Medulla oblongata (tissue), 1 donor: ENCODE data around the gene ITK.

Experiments used
- DNase-seq: peaks from one replicate; pipeline ENCODE4 v3.0.0-alpha.2; 2015; ENCODE audit errors: extremely low spot score

ITK gene

DNA sequence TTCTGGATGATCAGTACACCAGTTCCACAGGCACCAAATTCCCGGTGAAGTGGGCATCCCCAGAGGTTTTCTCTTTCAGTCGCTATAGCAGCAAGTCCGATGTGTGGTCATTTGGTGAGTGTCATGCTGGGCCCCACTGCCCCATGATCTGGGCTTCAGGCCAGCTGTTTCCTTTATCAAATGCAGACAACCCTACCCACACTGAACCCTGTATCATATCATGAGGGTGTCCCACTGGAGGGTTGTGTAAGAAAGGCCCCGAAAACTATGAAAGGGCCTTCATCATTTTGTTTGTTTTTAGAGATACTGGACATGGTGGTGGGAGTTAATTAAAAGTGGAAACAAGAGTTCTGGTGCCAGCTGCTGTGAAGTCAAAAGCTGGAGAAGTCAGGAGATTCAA lies 65.2 kb downstream of the ITK start:
- no peak for DNase-seq

DNA sequence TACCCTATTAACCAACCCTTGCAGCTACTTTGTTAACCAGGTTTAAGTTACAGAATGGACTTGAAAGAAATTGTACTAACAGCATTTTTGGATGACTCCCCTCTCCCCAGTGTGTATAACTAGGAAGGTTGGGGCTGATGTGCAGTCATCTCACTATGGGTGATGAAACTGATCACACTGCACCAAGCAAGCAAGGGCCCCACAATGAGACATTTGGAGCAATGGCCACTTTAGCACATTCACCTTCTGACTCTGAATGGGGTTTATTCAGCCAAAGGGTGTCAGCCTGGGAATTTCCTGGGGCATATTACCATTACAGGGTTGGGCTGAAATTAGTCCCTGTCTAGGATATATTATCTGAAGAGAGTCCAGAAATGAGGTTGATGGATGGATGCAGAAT lies 66.6 kb downstream of the ITK start:
- DNase-seq, result no peak

DNA sequence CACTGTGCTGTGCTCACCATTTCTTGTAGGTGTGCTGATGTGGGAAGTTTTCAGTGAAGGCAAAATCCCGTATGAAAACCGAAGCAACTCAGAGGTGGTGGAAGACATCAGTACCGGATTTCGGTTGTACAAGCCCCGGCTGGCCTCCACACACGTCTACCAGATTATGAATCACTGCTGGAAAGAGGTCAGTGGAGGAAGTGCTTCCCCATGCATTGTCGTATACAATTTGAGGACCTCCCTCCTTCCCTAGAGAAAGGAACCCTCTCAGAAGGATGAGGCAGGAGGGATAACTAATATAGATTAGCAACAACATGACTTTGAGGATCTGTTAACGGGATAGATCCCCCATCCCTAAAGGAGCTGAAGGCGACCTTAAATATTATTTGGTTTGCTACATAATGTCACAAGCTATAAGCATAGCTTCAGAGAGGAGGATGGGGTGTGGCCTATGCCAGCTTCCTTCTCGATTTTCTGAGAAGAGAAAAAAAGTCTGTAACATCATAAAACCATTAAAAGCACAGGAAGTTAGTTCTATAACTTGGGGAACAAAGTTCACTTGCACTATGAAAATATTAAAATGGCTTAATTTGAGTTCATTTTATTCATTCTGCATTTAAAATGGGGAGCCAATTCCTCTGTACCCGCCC lies 68.3 kb downstream of the ITK start:
- DNase-seq, result no peak

DNA sequence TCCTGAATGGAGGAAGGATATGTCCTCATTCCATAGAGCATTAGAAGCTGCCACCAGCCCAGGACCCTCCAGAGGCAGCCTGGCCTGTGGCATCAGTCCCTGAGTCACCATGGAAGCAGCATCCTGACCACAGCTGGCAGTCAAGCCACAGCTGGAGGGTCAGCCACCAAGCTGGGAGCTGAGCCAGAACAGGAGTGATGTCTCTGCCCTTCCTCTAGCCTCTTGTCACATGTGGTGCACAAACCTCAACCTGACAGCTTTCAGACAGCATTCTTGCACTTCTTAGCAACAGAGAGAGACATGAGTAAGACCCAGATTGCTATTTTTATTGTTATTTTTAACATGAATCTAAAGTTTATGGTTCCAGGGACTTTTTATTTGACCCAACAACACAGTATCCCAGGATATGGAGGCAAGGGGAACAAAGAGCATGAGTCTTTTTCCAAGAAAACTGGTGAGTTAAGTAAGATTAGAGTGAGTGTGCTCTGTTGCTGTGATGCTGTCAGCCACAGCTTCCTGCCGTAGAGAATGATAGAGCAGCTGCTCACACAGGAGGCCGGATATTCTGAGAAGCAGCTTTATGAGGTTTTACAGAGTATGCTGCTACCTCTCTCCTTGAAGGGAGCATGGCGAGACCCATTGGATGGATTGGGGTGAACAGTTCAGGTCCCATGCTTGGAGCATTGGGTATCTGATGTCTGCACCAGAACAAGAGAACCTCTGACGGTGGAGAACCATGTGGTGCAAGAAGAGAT lies 72.2 kb downstream of the ITK start:
- no peak for DNase-seq

DNA sequence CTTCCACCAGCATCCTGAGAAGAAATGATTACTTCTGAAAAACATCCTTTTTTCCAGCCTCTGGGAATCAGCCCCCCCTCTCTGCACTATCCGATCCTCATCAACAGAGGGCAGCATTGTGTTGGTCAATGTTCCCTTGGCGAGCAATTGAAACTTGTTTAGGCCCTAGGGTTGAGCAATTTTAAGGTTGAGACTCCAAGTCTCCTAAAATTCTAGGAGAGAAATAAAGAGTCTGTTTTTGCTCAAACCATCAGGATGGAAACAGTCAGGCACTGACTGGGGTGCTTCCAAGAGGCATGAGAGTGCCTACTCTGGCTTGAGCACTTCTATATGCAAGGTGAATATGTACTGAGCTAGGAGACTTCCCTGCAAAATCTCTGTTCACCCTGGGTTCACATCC lies 72.9 kb downstream of the ITK start:
- peak; percentile 79 for DNase-seq

DNA sequence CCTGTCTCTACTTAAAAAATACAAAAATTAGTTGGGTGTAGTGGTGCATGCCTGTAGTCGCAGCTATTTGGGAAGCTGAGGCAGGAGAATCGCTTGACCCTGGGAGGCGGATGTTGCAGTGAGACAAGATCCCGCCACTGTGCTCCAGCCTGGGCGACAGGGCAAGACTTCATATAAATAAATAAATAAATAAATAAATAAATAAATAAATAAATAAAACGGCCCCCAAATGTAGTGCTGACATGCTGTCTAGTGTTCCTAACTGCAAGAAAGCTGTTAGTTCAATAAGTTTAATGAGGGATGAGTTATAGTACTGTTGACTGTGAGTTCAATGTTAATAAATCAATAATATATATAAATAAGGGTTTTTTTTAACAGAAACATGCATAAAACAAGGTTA lies 77.8 kb downstream of the ITK start:
- no peak for DNase-seq

DNA sequence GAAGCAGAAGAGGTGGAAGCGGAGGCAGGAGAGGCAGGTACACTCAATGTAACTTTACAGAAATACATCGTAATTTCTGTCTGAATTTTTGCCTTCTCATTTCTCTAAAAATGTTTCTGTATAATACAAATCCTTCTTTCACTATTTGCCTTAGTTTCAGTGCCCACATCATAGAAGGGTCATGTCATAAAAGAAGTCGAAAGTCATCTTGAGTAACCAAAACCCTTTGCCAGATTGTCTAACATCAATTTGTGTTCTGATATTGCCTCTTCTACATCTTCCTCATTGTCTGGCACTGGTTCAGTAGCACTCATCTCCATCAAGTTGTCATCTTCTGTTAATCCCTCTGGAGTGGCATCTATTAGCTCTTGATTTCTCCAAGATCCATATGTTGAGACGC lies 79.1 kb downstream of the ITK start:
- DNase-seq, result no peak

DNA sequence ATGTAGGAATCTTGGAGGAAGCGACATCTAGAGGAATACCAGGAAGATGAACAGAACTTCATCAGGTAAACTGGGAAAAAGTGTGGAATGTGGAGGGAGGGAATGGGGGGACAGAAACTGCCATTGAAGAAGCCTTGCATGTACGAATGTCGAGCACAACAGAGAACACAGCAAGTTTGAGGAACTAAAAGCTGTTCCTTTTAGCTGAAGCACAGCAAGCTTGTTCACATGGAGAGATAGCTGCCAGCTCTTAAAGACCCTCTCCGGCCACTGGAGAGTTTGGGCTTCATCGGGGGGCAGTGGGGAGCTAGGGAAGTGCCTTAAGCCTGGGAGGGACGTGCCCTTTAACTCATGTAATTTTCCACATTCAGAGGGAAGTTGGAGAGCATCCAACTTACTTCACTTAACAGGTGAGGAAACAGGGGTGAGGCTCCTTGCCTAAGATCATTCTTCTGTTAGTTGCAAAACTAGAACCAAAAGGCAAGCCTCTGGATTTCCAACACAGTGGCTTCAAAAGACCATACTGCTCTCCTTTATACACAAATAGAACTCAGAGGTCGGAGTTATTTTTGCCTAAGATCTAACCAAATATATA lies 83.0 kb downstream of the ITK start:
- no peak for DNase-seq

DNA sequence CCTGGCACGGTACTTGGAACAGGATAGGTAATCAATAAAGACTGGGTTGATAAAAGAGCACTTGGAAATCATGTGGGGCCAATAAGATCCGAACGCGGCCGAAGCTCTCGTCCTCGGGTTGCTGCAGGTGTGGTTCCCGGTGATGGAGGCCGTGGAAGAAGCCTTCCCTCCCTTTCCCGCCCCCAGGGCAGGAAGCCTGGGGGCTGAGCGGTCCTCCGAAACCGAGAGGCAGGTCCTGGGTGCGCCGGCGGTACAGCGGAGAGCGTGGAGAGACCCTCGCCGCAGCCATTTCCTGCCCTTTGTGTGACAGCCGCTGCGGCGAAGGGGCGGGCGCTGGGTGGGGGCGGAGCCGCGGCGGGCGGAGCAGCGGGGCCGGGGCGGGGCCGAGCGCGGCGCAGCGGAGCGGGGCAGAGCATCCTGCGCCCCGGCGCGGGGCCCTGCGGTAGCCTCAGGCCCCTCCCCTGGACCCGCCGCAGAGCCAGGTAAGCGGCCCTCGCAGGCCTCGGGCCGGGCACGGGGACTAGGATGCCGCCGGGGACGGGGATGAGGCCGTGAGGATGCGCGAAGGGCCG lies 85.2 kb downstream of the ITK start, which contains the start of gene CYFIP2:
TSS of gene CYFIP2 (plus strand) at position 410 of the 572 bp plus-strand sequence. CDS start 19,239 bp downstream, outside the sequence.
- DNase-seq, result peak; percentile 63

DNA sequence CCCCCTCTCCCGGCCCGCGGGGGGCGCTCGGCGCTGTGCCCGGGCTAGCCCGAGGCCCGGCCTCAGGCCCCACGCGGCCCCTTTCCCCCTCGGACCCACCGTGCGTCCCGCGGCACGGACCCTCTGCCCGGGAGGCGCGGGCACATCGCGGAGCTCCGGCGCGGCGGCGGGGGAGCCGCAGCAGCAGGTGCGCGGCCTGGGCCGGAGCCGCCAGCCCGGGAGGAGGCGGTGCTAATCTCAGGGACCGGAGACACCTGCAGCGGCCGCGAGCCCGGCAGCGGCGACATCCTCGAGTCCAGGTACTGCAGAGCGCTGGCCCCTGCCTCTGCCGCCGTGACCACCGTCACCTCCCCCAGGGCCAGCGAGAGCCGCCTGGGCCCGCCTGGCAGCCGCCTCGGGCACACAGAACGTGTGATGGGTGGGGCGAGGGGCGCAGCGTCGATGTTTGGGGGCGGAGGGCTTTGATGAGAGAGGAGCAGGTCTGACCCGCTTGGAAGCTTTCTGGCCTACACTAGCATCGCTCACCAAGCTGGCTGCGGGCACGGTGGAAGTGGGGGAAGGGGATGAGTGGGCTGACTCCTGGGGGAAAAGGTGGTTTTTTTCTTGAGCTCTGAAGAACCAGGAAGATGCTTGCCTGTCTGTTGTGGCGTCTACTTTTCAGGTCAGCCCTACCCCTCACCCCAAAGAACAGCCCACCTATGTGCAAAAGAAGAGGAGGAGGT lies 85.8 kb downstream of the ITK start:
- no peak for DNase-seq

DNA sequence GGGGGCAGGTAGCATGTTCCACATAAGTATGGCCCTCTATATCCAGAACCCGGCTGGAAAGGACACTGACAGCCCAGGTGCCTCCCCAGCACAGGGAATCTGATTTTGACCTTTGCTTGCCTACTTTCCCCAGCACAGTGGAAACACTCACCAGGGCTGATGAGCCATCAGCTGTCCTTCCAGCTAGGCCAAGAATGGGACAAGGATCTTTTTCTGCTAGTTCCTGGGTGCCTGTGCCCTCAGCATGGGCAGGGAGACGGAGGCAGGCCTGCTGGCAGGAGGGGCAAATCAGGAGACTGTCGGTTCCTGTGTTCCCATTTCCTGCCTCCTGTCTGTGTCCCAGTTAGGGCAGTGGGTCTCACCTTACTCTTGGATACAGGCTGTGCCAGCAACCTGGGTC lies 86.4 kb downstream of the ITK start:
- peak; percentile 30 for DNase-seq

DNA sequence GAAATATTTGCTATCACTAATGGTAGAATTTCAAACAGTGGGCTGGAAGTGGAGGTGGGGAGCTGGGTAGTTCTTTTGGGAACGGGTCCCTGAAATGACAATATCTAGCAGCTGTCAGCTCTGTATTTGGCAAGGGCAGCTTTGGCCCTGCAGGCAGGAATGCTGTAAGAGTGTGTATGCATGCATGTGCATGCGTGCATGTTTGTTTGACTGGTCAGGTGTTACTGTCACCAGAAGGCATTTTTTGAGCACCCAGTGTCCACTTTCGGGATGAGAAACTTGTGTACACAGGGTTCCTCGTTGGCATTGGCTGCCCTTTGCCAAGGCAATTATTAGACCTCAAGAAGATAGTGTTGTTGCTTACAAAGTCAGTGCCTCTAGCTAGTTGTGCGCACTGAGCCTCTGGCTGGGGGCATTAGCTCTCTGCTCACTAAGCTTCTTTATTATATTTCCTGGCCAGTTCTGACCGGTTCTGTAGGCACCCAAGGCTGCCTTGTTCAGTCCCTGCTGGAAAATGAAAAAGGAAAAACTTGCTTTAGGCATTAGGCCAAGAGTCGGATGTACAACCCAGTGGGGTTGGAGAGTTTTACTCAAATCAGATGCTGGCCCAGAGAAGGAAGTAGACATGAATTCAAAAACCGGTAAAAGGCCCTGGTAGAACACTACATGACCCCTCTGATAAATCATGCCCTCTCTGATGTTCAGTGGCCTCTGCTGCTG lies 87.3 kb downstream of the ITK start:
- peak; percentile 66 for DNase-seq

DNA sequence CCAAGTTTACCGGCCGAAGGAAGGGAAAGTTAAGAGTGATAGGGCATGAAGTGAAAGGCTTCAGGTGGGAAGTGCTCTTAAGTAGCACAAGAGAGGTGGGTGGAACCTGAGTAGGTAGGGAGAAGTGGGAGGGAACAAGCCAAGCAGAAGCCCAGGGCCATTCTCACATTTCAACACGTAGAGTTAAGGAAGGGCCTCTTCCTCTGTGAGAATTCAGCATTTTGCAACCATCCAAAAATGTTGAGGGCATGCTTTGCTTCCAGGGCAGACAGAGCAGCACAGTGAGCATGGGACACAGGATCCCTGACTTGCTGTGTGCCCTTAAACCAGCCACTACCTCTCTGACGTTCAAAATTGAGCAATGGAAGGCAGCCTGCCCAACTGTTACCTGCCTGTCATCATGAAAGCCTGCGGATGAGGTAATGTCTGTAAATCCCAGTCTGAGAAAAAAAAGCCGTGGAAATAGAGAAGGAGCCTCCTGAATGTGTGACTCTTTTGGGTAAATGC lies 88.6 kb downstream of the ITK start:
- no peak for DNase-seq

DNA sequence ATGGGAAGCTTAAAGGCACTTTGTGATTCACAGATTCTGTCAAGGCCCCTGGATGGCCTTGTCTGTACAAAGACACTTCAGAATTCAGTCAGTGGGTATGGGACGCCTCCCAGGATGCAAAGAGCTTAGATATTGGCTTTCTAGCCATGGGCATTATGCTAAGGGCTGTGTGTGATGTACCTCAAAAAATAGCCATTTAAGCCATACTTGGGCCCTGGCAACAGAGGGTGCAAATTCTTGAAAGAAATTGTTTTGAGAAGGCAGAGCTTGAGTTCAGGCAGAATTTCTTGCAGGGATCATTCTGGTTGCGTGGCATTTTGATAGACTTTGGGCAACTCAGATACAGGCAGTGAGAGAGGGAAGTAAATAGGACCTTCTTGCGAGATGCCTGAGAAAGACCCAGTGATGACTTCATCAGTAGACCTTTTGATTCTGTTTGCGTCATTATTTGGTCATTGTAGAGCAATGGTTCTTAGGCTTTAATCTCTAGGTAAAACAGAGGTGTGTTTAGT lies 89.2 kb downstream of the ITK start:
- no peak for DNase-seq

DNA sequence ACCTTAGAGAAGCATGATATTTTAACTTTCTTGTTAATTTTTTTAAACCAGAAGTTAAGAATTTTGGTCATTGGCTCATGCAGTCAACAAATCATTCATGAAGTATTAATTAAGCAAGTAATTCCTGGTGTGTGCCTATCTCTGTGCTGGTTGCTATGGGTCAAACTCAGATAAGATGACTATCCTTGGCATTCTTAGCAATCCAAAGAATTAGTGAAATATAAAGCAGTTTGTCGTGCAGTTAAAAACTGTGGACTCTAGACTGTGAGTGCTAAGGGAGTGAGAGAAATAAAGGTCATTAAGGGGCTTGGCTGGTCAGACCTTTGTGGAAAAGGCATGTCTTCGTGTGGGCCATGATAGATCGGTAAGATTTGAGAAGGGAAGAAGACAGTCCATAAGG lies 90.1 kb downstream of the ITK start:
- DNase-seq, result no peak

DNA sequence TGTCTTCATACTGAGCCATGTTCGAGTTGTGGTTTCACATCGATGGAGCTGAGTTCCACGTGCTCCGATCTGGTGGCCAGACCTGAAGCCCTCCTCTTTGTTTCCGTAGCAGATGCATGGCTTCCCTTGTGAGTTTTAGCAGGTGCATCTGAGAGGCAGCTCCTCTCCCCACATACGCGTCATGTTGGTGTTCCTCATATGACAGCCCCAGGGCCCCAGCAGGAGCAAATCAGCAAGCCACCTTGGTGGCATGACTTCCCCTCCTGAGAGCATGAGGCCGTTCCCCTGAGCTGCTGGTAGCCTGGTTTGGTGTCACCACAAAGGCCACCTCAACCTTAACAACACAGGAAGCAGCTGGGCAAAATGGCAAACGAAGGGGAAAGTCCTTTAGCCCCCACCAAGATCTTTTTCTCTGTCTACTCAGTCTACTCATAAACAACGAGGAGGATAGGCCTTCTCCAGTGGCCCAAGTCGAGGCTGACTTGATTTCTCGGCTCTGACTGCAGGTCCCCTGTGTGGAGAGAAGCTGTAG lies 91.2 kb downstream of the ITK start:
- no peak for DNase-seq

DNA sequence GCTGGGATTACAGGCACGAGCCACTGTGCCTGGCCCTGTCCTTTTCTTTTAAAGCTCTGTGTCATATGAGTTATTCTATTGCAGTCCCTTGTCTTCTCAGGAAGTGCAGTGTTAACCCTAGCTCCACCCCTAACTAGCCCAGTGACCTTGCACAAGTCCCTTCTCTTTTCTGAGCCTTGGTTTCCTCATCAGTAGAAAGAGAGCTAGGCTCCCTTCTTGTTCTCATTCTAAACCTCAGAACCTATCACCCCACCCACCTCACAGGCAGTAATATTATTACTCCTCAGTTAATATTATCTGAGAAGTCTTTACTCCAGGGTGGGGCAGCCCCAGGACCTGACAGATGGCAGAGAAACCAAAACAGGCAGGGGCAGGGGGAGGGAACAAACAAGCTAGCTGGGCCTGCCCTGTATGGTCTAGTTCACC lies 92.5 kb downstream of the ITK start:
- DNase-seq, result no peak

DNA sequence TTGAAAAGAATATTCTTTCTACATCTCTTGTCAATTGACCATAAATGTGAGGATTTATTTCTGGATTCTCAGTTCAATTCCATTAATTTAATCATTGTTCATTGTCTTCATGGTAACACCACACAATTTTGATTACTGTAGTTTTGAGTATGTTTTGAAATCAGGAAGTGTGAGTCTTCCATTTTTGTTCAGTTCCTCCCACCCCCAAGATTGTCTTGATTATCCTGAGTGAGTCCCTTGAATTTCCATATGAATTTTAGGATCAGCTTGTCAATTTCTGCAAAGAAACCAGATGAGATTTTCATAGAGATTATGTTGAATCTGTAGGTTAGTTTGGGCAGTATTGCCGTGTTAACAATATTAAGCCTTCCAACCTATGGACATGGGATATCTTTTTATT lies 94.8 kb downstream of the ITK start:
- DNase-seq, result no peak

DNA sequence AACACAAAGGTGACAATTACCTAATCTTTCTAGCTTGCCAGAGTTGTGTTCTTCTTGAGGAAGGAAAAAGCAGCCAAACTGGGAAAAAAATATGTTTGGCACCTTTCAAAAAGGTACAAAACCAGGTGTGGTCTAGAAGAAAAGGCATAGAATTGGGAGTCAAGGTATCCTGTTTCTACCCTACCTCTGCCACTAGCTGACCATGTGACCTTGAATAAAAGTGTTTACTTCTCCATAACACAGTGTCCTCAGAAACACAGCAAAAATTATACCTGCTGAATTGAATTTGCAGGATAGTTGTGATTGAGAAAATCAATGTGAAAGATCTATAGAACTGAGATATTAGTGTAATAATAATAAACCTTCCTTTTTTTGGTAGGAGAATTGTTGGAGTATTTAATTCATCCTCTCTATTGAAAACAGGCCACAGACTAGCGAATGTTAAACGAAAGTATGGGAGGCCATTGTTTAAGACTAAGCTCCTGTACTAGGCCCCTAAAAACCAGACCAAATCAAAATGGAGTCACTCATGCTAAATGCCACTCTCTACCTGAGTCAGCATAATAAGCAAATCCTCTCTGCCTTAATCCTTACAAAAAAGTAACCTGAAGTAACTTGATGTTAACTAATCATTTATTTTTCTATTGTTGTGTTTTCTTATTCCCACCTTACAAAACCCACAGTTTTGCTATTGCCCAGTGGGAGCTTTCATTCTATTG lies 97.8 kb downstream of the ITK start:
- DNase-seq, result no peak

DNA sequence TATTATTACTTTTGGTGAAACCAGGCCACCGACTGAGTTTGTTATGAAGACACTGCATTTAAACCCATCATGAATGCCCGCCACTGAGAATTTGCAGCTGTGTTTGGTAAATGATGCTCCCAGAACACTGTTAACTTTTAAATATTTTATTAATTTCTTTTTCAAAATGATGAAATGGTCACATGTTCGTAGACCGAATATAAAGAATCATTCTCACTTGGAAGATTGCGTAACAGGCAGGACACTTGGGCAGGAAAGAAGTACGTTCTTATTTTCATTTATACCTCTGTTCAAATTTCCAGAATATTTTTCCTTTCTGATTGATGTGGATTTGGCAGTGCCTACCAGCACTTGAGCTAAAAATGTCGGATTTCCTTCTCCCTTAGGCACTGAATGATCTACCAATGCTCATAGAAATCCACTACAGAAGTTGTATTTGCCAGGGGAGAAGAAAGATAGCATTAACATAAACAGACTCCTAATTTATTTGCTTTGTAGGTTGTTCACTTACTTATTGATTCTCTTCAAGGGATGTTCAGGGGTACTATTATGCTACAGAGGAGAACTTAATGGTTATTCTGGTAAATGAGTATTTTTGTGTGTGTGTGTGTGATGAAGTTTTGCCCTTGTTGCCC lies 99.1 kb downstream of the ITK start:
- no peak for DNase-seq
